Stimulated activated naive CD4-positive, alpha-beta T cell treated with Interleukin-2 at 50 U/mL for 16 hours (primary cell): ENCODE data around the gene MRPL33.

ENCODE experiments used
- DNase-seq: peaks from one replicate; lab custom pipeline; 2025; lab: John Stamatoyannopoulos, UW

The MRPL33 gene

DNA sequence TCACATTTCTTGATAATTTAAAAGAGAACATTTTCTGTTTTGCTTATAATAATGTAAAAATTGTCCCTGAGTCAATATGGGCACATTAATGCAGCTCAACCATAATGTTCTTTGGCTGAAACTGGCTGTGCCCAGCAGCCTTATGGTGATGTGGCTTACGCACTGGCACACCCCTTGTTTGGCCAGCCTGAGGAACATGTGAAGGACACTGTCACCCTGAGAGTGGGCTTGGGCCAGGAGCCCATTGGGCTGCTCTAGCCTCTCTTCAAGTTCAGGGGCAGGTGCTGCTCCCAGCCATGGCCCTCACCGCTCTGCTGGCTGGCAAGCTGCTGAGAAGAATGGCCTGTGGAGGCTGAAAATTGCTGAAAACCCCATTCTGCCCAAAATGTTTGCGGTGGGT, 37.5 kb downstream of the MRPL33 start:
- DNase-seq: no peak

DNA sequence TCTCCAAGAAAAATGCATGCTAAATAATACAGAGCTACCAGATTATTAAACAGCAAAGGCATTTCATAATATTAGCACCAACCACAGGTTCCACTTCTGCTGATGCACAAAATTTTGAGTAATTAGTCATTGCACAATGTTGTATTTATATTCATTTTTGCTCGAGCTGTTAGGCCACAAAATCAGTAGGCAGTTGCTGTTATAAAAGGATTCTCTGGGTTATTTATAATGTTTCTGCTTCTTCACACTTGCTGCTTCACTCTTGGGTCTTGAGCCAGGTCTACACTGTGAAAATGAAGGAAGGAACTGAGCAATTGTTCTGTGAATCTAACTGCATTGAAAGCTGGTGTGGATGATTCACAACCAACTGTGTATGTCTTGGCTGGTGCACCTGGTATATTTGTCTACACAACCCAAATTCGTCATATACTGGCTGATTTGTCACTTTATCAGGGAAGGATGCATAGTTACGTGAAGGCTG, 38.3 kb downstream of the MRPL33 start:
- DNase-seq: no peak

DNA sequence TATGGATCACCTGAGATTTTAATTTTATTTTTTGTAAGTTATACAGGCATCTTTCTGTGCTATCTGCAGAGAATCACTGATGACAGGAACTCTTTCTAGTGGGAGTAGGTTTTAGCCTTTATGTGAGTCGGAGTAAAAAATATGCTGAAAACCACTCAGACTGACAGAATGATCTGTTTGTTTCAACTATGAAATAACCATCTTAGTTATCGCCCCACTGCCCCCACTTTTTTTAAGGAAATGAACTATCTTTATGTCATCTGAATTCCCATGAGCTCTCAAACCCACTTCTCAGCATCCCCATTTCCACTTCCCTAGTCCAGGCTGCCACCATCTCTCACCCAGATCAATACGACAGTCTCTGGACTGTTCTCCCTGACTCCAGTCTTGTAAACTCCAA, 38.9 kb downstream of the MRPL33 start:
- no peak for DNase-seq

GRCh38 chr2:27811768-27812167, 40.2 kb downstream of the MRPL33 start:
- DNase-seq: no peak

- no peak for DNase-seq
These were observed 43.2 kb downstream of the MRPL33 start for GRCh38 chr2:27814758-27815157.

GRCh38 chr2:27815860-27816438, 44.4 kb downstream of the MRPL33 start:
- no peak for DNase-seq

GRCh38 chr2:27822049-27822448, 50.5 kb downstream of the MRPL33 start:
- no peak for DNase-seq

DNA sequence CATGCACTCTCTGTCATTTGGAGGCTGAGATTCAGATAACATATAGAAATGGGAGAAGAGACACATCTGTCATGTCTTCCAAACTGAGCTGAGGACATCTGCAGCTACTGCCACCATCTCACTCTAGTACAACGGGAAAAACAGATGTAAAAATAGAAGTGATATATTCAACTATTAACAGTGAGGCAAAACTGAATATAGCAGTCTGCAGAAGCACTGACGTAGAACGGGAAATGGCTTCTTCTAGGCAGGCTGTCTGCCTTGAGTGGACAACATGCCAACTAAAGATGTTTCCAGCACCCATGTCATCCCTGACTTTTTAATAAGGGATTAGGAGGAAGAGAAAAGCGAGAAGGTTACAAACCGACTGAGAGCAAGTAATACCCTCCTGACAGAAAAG, 51.6 kb downstream of the MRPL33 start:
- no peak for DNase-seq

DNA sequence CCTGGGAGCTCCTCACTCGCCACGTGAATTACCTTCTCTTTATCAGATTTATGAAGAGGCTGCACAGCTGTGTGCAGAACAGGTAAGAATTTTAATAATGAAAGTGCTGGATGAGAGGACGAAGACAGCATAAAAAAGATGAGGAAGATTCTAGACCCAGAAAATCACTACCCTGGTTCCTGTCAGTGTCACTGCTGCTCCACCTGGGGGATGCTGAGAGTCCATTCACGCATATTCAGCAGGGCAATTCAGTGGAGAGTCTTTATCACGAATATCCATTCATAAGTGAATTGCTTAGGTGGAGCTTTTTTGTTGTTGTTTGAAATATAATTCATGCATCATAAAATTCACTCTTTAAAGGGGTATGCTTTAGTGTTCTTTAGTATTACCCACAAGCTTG, 52.0 kb downstream of the MRPL33 start:
- DNase-seq: no peak

DNA sequence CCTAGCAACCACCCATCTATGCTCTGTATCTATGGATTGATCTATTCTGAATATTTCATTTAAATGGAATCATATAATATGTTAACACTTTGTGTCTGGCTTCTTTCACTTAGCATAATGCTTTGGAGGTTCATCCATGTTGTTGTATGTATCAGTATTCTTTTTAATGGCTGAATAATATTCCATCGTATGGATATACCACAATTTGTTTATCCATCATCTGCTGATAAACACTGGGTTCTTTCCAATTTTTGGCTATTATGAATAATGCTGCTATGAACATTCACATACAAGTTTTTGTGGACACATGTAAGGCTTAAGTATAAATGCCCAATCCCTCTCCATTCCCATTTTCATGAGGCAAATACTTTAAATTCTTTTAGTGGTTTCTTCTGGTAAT, 52.9 kb downstream of the MRPL33 start:
- no peak for DNase-seq

DNA sequence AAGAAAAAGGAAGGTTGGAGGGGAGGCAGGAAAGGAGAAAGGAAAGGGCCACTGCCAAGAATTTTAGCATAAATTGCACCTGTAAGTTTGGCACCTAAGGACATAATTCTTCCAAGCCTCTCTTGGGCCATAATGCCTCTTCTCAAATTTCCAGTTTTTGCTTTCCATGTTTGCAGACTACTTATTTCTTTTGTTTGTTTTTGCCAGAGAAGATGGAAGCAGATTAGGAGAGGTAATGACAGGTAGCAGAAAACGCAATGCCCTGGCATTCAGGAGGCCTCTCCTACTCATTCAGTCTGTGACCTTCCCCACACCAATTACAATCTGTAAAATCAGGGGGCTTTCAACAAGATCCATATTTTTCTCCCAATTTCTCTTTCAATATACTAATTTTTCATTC, 56.8 kb downstream of the MRPL33 start:
- DNase-seq: no peak
